Smooth muscle cell (in vitro differentiated cells): ENCODE measurements around the gene BCR. TPM values are rescaled to one million over a fixed set of nuclear protein-coding genes. Genes with fewer than 3 reads are reported as not detected.

ENCODE experiments used
- DNase-seq: peaks from one replicate; lab custom pipeline; 2025; ENCODE audit not compliant: unreplicated experiment; lab: John Stamatoyannopoulos, UW
- H2AFZ ChIP-seq: fragments of 200-600 bp; sonication (generic); 2 replicates; pipeline ENCODE4 v1.6.0; 2016; ENCODE audit warnings: antibody characterized with exemption, low read depth, mild to moderate bottlenecking
- H3F3A ChIP-seq: fragments of 200-600 bp; sonication (generic); 2 replicates; pipeline ENCODE4 v1.6.0; 2017; ENCODE audit warnings: antibody characterized with exemption, low read depth
- H3K27ac ChIP-seq: fragments of 200-600 bp; sonication (generic); 2 replicates; pipeline ENCODE4 v1.5.1; 2016; ENCODE audit warnings: low read depth, mild to moderate bottlenecking
- H3K27me3 ChIP-seq: fragments of 200-600 bp; sonication (generic); 2 replicates; pipeline ENCODE4 v1.6.1; 2016; ENCODE audit warnings: low read depth, mild to moderate bottlenecking
- H3K36me3 ChIP-seq: fragments of 200-600 bp; sonication (generic); 2 replicates; pipeline ENCODE4 v1.5.1; 2016; ENCODE audit warnings: low read depth
- H3K4me1 ChIP-seq: fragments of 200-600 bp; sonication (generic); 2 replicates; pipeline ENCODE4 v1.5.1; 2016; ENCODE audit warnings: low read depth
- H3K4me2 ChIP-seq: fragments of 200-600 bp; sonication (generic); 2 replicates; pipeline ENCODE4 v1.6.0; 2016; ENCODE audit warnings: mild to moderate bottlenecking
- H3K4me3 ChIP-seq: fragments of 200-600 bp; sonication (generic); 2 replicates; pipeline ENCODE4 v1.5.1; 2016; ENCODE audit warnings: mild to moderate bottlenecking
- H3K79me2 ChIP-seq: fragments of 200-600 bp; sonication (generic); 2 replicates; pipeline ENCODE4 v1.6.0; 2016; ENCODE audit warnings: low read depth, mild to moderate bottlenecking
- H3K9ac ChIP-seq: fragments of 200-600 bp; sonication (generic); 2 replicates; pipeline ENCODE4 v1.6.0; 2016; ENCODE audit warnings: low read depth
- H3K9me3 ChIP-seq: fragments of 200-600 bp; sonication (generic); replicated peaks from 2 replicates; pipeline ENCODE4 v1.5.1; 2016; ENCODE audit warnings: low read depth
- H4K20me1 ChIP-seq: fragments of 200-600 bp; sonication (generic); 2 replicates; pipeline ENCODE4 v1.6.0; 2016; ENCODE audit warnings: low read depth
- CTCF ChIP-seq: fragments of 200-600 bp; sonication (generic); IDR thresholded peaks from 2 replicates; pipeline ENCODE4 v1.5.1; 2017; ENCODE audit warnings: borderline replicate concordance, mild to moderate bottlenecking, antibody characterized with exemption; ENCODE audit not compliant: insufficient read depth, poor library complexity, severe bottlenecking
- WGBS: methylation state at CpG from one replicate; pipeline ENCODE4 v1.1.7; 2016; ENCODE audit warnings: low lambda C conversion rate; 5-methylcytosine and 5-hydroxymethylcytosine counted together
- polyA plus RNA-seq: library from polyadenylated mRNA; unstranded; fragments of >200 nt; fragmentation: Nextera tagmentation; extraction: Ambion mirVana; gene quantifications from 2 replicates; pipeline ENCODE4 v1.2.1, GENCODE V29; 2016
- total RNA-seq: library from RNA; depleted of rRNA; stranded (reverse); fragments of >200 nt; gene quantifications from 2 replicates; pipeline ENCODE4 v1.2.3, GENCODE V29; 2014

The BCR gene
- total and polyA plus RNA-seq, 2 experiments from 2014 or later, result 11.1 to 13.4 TPM

GRCh38 chr22:23294221-23294620 lies 113.9 kb downstream of the BCR start:
- Histone ChIP-seq H3K9ac (no peak overlapping the region), H4K20me1 (no peaks in the 10 kb centered on the region), H2AFZ (no peak overlapping the region), H3K79me2 (no peaks in the 10 kb centered on the region), H3F3A (no peaks in the 10 kb centered on the region), H3K36me3 (no peaks in the 10 kb centered on the region), H3K27ac (no peak overlapping the region), H3K4me1 (no peaks in the 10 kb centered on the region), H3K9me3 (no peaks in the 10 kb centered on the region), H3K4me2 (no peak overlapping the region), H3K27me3 (no peaks in the 10 kb centered on the region), H3K4me3 (no peak overlapping the region)
- TF ChIP-seq CTCF, result no peak
- WGBS, result 96% methylated on average over 11 of the region's 11 CpGs
- no peak for DNase-seq

GRCh38 chr22:23300476-23300875 lies 120.2 kb downstream of the BCR start:
- H4K20me1 ChIP-seq, result no peaks in the 10 kb centered on the region
- WGBS, result 97% methylated on average over 6 of the region's 6 CpGs

GRCh38 chr22:23301591-23301990 lies 121.3 kb downstream of the BCR start:
- Histone ChIP-seq H4K20me1 (no peaks in the 10 kb centered on the region), H3K4me2 (no peak overlapping the region), H3F3A (no peaks in the 10 kb centered on the region), H3K79me2 (no peaks in the 10 kb centered on the region), H3K4me1 (no peaks in the 10 kb centered on the region), H3K27ac (no peak overlapping the region), H3K4me3 (no peak overlapping the region), H3K36me3 (no peaks in the 10 kb centered on the region), H3K9me3 (no peaks in the 10 kb centered on the region), H3K9ac (no peak overlapping the region), H3K27me3 (no peaks in the 10 kb centered on the region), H2AFZ (no peak overlapping the region)
- no peak for DNase-seq
- WGBS, result 95% methylated on average over 7 of the region's 7 CpGs
- TF ChIP-seq CTCF, result no peak

More at GRCh38 chr22:23300476-23300875, 120.2 kb downstream of the BCR start:
- Histone ChIP-seq H2AFZ (no peak overlapping the region), H3K27me3 (no peaks in the 10 kb centered on the region), H3K9me3 (no peaks in the 10 kb centered on the region), H3K4me2 (no peak overlapping the region), H3F3A (no peaks in the 10 kb centered on the region), H3K9ac (no peak overlapping the region), H3K27ac (no peak overlapping the region), H3K79me2 (no peaks in the 10 kb centered on the region), H3K4me3 (no peak overlapping the region), H3K36me3 (no peaks in the 10 kb centered on the region), H3K4me1 (no peaks in the 10 kb centered on the region)
- TF ChIP-seq CTCF, result no peak
- DNase-seq, result no peak

- Histone ChIP-seq H3K9me3 (no peaks in the 10 kb centered on the region), H3K4me1 (no peaks in the 10 kb centered on the region), H3K27me3 (no peaks in the 10 kb centered on the region), H3K36me3 (no peaks in the 10 kb centered on the region), H2AFZ (no peak overlapping the region), H3K9ac (no peak overlapping the region), H3K27ac (no peak overlapping the region), H3F3A (no peaks in the 10 kb centered on the region), H3K79me2 (no peaks in the 10 kb centered on the region), H4K20me1 (no peaks in the 10 kb centered on the region), H3K4me2 (no peak overlapping the region), H3K4me3 (no peak overlapping the region)
- 73% methylated on average over 19 of the region's 21 CpGs for WGBS
- no peak for DNase-seq
- TF ChIP-seq CTCF, result no peak
Observed at GRCh38 chr22:23302171-23303002, 122.1 kb downstream of the BCR start.
